ENCODE measurements around the gene SMCO1. TPM values are rescaled to one million over a fixed set of nuclear protein-coding genes. Genes with fewer than 3 reads are reported as not detected.
"Not testable (repeated sequence)": the region's sequence is repeated elsewhere in the genome, so short reads cannot be mapped to it uniquely, and the experiment has no call there.

SMCO1 gene
- polyA plus RNA-seq, 3 donors: not detected

- intact Hi-C loops (cut with micrococcal nuclease): no loop called here
- Mint-ChIP-seq H3K4me1 (no peaks in the 10 kb centered on the region), H3K9me3 (peaks cover 19 to 59% (median 39%) of the 10 kb centered on the region in 7 donors), H3K27me3 (ENCODE audit: low read depth in 3 of 3) (peaks cover 0 to 5% (median 2%) of the 10 kb centered on the region in 3 donors), H3K4me3 (no peak overlapping the region), H3K36me3 (no peaks in the 10 kb centered on the region), H3K27ac (no peak overlapping the region)
- Histone ChIP-seq H3K4me2 (replicated peaks; ENCODE audit: extremely low read depth, low read length, poor library complexity, severe bottlenecking) (no peak overlapping the region), H3K79me2 (ENCODE audit: insufficient read depth, low read length) (no peaks in the 10 kb centered on the region), H4K20me1 (ENCODE audit: insufficient read depth, low read length) (no peaks in the 10 kb centered on the region), H3K4me3 (replicated peaks in 1 of 3; ENCODE audit: low read depth in 2 of 3, low read length in 3 of 3) (no peak overlapping the region), H2AFZ (ENCODE audit: insufficient read depth, low read depth, low read length, poor library complexity, severe bottlenecking) (no peak overlapping the region), H3K27me3 (ENCODE audit: control insufficient read depth in 2 of 2, insufficient read depth in 2 of 2, low read length in 2 of 2) (no peaks in the 10 kb centered on the region), H3K4me1 (ENCODE audit: control insufficient read depth in 1 of 2, insufficient read depth in 2 of 2, low read length in 2 of 2) (no peaks in the 10 kb centered on the region), H3K27ac (ENCODE audit: low read depth in 1 of 2, low read length in 2 of 2) (no peak overlapping the region), H3K9me3 (replicated peaks in 1 of 2; ENCODE audit: control insufficient read depth in 1 of 2, insufficient read depth in 1 of 2, low read length in 2 of 2) (peaks cover 23 to 27% of the 10 kb centered on the region in 2 donors), H3K36me3 (replicated peaks in 1 of 2; ENCODE audit: control insufficient read depth in 1 of 2, insufficient read depth in 2 of 2, low read length in 2 of 2) (no peaks in the 10 kb centered on the region), H3K9ac (ENCODE audit: insufficient read depth, low read length, poor library complexity, severe bottlenecking) (no peak overlapping the region)
- no peak for DNase-seq
- TF ChIP-seq, protein P1, sequence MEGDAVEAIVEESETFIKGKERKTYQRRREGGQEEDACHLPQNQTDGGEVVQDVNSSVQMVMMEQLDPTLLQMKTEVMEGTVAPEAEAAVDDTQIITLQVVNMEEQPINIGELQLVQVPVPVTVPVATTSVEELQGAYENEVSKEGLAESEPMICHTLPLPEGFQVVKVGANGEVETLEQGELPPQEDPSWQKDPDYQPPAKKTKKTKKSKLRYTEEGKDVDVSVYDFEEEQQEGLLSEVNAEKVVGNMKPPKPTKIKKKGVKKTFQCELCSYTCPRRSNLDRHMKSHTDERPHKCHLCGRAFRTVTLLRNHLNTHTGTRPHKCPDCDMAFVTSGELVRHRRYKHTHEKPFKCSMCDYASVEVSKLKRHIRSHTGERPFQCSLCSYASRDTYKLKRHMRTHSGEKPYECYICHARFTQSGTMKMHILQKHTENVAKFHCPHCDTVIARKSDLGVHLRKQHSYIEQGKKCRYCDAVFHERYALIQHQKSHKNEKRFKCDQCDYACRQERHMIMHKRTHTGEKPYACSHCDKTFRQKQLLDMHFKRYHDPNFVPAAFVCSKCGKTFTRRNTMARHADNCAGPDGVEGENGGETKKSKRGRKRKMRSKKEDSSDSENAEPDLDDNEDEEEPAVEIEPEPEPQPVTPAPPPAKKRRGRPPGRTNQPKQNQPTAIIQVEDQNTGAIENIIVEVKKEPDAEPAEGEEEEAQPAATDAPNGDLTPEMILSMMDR (IDR thresholded peaks at IDR 0.05): no peak
- WGBS (ENCODE audit: insufficient coverage): no CpG with 5 or more reads among the region's 1 CpG
These were observed 813 bp downstream of the SMCO1 start for GRCh38 chr3:196514350-196514716.

DNA sequence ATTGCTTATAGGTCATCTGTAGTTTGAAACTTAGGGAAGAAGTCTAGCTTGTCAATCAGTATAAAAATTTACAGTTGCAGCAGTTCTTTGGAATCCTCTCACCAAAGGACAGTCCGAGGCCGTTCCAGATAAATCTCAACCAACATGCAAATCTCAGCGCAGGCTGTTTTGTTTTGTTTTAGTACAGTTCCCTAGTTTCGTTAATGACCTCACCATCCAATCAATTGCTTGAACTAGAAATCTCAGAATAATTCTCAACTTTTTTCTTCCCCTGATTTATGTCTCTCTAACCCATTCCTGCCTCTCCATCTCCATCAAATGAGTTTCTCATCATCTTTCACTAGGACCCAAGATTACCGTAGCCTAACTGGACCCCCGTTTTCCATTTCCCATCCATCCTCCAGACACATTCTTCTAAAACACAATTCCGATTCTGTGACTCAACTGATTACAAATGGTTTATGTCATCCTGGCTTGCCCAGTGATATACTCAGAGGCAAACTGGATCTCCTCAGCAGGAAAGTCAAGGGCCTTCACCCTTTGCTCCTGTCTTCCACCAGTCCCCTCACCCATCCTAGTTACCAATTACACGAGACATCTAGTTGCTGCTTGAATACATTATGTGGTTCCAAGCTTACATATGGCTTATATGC, 1.3 kb downstream of the SMCO1 start:
- H3K27ac Mint-ChIP-seq: no peak overlapping the region
- no peak overlapping the region for H3K4me3 Mint-ChIP-seq
- H3K4me1 ChIP-seq (ENCODE audit: control insufficient read depth in 1 of 2, insufficient read depth in 2 of 2, low read length in 2 of 2): no peaks in the 10 kb centered on the region

DNA sequence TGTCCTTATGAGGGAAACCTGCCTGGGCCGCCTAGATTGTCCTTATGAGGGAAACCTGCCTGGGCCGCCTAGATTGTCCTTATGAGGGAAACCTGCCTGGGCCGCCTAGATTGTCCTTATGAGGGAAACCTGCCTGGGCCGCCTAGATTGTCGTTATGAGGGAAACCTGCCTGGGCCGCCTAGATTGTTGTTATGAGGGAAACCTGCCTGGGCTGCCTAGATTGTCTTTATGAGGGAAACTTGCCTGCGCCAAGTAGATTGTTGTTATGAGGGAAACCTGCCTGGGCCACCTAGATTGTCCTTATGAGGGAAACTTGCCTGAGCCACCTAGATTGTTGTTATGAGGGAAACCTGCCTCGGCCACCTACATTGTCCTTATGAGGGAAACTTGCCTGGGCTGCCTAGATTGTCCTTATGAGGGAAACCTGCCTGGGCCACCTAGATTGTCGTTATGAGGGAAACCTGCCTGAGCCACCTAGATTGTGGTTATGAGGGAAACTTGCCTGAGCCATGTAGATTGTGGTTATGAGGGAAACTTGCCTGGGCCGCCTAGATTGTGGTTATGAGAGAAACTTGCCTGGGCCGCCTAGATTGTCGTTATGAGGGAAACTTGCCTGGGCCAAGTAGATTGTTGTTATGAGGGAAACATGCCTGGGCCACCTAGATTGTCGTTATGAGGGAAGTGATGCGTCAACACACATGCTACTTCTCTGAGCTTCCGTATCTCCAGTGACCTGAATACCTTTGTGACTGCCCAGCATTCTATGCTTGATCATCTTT, 3.3 kb downstream of the SMCO1 start:
- H3K4me1 ChIP-seq (ENCODE audit: control insufficient read depth in 1 of 2, insufficient read depth in 2 of 2, low read length in 2 of 2); H2AFZ ChIP-seq (ENCODE audit: insufficient read depth, low read depth, low read length, poor library complexity, severe bottlenecking); H3K27me3 ChIP-seq (ENCODE audit: control insufficient read depth in 2 of 2, insufficient read depth in 2 of 2, low read length in 2 of 2); H3K27ac Mint-ChIP-seq; H3K4me3 ChIP-seq (replicated peaks in 1 of 3; ENCODE audit: low read depth in 2 of 3, low read length in 3 of 3); H3K27ac ChIP-seq (ENCODE audit: low read depth in 1 of 2, low read length in 2 of 2); H3K9ac ChIP-seq (ENCODE audit: insufficient read depth, low read length, poor library complexity, severe bottlenecking); DNase-seq; H3K4me3 Mint-ChIP-seq; H3K4me2 ChIP-seq (replicated peaks; ENCODE audit: extremely low read depth, low read length, poor library complexity, severe bottlenecking); H3K36me3 ChIP-seq (replicated peaks in 1 of 2; ENCODE audit: control insufficient read depth in 1 of 2, insufficient read depth in 2 of 2, low read length in 2 of 2); H3K9me3 ChIP-seq (replicated peaks in 1 of 2; ENCODE audit: control insufficient read depth in 1 of 2, insufficient read depth in 1 of 2, low read length in 2 of 2); H4K20me1 ChIP-seq (ENCODE audit: insufficient read depth, low read length); H3K36me3 Mint-ChIP-seq; intact Hi-C loops (cut with micrococcal nuclease); H3K4me1 Mint-ChIP-seq; H3K27me3 Mint-ChIP-seq (ENCODE audit: low read depth in 3 of 3); H3K79me2 ChIP-seq (ENCODE audit: insufficient read depth, low read length): not testable (repeated sequence)
- H3K9me3 Mint-ChIP-seq: peaks cover 8 to 42% (median 18%) of the 10 kb centered on the region in 7 donors
- 77% methylated on average over 9 of the region's 15 CpGs for WGBS (ENCODE audit: insufficient coverage)

More for the DNA sequence above, 1.3 kb downstream of the SMCO1 start:
- Histone ChIP-seq H3K36me3 (replicated peaks in 1 of 2; ENCODE audit: control insufficient read depth in 1 of 2, insufficient read depth in 2 of 2, low read length in 2 of 2) (no peaks in the 10 kb centered on the region), H3K27me3 (ENCODE audit: control insufficient read depth in 2 of 2, insufficient read depth in 2 of 2, low read length in 2 of 2) (no peaks in the 10 kb centered on the region), H3K4me2 (replicated peaks; ENCODE audit: extremely low read depth, low read length, poor library complexity, severe bottlenecking) (no peak overlapping the region), H3K27ac (ENCODE audit: low read depth in 1 of 2, low read length in 2 of 2) (no peak overlapping the region), H3K4me3 (replicated peaks in 1 of 3; ENCODE audit: low read depth in 2 of 3, low read length in 3 of 3) (no peak overlapping the region), H3K9ac (ENCODE audit: insufficient read depth, low read length, poor library complexity, severe bottlenecking) (no peak overlapping the region), H3K79me2 (ENCODE audit: insufficient read depth, low read length) (no peaks in the 10 kb centered on the region), H2AFZ (ENCODE audit: insufficient read depth, low read depth, low read length, poor library complexity, severe bottlenecking) (no peak overlapping the region), H3K9me3 (replicated peaks in 1 of 2; ENCODE audit: control insufficient read depth in 1 of 2, insufficient read depth in 1 of 2, low read length in 2 of 2) (peaks cover 18 to 22% of the 10 kb centered on the region in 2 donors), H4K20me1 (ENCODE audit: insufficient read depth, low read length) (no peaks in the 10 kb centered on the region)
- H3K9me3 Mint-ChIP-seq: peaks cover 15 to 56% (median 34%) of the 10 kb centered on the region in 7 donors
- peaks cover 0 to 5% (median 2%) of the 10 kb centered on the region in 3 donors for H3K27me3 Mint-ChIP-seq (ENCODE audit: low read depth in 3 of 3)
- intact Hi-C loops (cut with micrococcal nuclease): no loop called here
- no peak for DNase-seq
- WGBS (ENCODE audit: insufficient coverage): 100% methylated on average over 5 of the region's 8 CpGs
- H3K4me1 Mint-ChIP-seq: no peaks in the 10 kb centered on the region
- TF ChIP-seq, protein P1 (IDR thresholded peaks at IDR 0.05): no peak
- H3K36me3 Mint-ChIP-seq: no peaks in the 10 kb centered on the region
